GM21423 (cell line): ENCODE data around the gene ATL1.
A peak's percentile ranks its signal among the peaks of the same experiment; 100 is the strongest.

Experiments
- ATAC-seq: cut with Tn5 transposase; IDR thresholded peaks from one replicate; pipeline ENCODE4 v1.9.1; 2021; ENCODE audit warnings: mild to moderate bottlenecking, moderate library complexity; ENCODE audit not compliant: unreplicated experiment

Gene ATL1

GRCh38 chr14:50559990-50560930 lies at the start of gene ATL1:
Gene ATL1 (plus strand): TSS chr14:50560145. CDS start chr14:50560266, 121 bp downstream.
- no peak for ATAC-seq

- no peak for ATAC-seq
These were observed 49.8 kb upstream of the ATL1 start for GRCh38 chr14:50510157-50510556.

- ATAC-seq, result no peak
These were observed 47.5 kb upstream of the ATL1 start for GRCh38 chr14:50512463-50512862.

DNA sequence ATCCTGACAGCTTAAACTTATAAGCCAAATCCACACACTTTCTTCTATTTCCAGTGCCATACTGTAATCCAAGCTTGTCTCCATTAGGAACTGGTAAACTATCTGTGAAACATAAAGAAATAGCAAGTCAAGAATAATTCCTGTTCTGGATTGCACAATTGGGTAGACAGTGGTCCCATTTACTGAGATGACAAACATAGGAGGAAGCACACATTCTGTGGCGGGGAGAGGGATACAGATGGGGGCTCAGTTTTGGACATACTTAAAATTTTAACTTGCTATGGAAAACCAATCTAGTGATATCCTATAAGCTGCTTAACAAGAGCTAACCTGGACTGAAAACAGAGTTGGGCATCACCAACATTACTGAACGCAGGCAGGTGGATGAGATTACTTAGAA lies 43.9 kb upstream of the ATL1 start:
- ATAC-seq, result no peak

GRCh38 chr14:50520947-50521815 lies 38.8 kb upstream of the ATL1 start:
- peak; percentile 60 for ATAC-seq

DNA sequence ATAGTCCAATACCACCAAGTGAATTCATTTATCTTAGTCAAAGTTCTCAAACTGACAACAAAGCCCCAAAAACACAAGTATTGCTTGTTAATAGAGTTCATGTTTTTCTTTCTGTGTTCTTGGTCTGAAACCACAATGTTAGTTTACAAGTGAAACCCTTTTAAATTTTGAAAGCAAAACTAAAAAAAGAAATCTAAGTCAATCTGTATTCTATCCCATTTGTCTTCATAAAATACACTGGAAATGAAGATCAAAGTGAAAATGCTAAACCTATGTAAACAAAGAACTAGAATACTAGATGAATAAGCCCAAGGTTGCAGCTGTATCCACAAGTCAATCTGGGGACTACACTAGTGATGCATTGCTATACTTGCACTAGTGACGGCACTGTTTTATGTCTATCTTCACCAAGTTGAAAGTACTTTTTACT lies 38.0 kb upstream of the ATL1 start:
- ATAC-seq, result peak; percentile 42

DNA sequence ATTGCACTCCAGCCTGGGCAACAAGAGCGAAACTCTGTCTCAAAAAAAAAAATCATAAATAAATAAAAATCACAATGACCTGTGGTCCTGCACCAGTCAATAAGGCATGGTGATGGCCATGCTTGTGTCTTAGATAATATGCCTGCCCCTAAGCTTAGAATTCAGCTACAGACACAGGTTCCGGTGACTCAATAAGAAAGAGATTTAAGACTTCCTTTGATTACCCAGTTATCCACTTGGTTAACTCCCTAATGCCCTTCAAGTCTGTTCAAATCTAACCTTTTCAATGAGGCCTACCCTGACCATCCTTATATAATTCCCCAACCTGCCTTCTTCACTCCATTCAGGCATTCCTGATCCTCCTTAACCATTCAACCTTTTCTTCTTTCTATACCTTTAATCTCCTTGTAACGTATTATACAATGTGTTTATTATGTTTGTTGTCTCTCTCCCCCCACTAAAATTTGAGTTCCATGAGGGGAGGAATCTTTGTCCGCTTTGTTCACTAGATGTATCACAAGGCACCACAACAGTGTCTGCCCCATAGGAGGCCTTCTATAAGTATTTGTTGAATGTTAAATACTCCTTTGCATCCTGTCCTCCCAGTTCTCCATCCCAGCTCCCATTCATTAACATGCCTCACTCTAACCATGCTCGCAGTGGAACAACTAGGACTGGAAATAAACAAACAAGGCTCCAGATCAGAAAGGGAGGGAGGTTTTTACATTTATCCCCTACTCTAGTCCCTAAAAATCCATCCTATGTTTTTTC lies 36.5 kb upstream of the ATL1 start:
- ATAC-seq, result no peak

- ATAC-seq, result no peak
These were observed 35.9 kb upstream of the ATL1 start for GRCh38 chr14:50524060-50524459.

GRCh38 chr14:50524731-50525515 lies 35.0 kb upstream of the ATL1 start:
- no peak for ATAC-seq

DNA sequence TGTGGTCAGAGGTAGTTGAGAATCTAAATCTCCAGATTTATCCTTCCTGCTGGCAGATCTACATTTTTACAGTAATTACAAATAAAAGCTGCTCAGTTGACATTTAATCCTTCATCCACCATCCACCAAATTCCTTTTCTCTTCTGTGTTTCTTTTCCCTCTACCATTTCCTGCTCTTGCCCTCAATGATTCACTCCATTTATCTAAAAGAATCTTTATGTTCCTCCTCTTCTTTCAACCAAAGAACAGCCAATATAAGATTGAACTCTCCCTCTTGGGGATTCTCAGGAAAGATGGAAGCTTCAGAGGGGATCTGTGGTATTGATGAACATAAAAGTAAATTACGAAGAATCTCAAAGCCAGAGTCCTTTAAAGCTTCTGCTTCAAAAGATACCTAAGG lies 31.9 kb upstream of the ATL1 start:
- no peak for ATAC-seq

- no peak for ATAC-seq
These were observed 30.4 kb upstream of the ATL1 start for GRCh38 chr14:50529288-50530179.

GRCh38 chr14:50530358-50530757 lies 29.6 kb upstream of the ATL1 start:
- no peak for ATAC-seq

GRCh38 chr14:50530794-50531365 lies 29.1 kb upstream of the ATL1 start:
- ATAC-seq, result no peak

DNA sequence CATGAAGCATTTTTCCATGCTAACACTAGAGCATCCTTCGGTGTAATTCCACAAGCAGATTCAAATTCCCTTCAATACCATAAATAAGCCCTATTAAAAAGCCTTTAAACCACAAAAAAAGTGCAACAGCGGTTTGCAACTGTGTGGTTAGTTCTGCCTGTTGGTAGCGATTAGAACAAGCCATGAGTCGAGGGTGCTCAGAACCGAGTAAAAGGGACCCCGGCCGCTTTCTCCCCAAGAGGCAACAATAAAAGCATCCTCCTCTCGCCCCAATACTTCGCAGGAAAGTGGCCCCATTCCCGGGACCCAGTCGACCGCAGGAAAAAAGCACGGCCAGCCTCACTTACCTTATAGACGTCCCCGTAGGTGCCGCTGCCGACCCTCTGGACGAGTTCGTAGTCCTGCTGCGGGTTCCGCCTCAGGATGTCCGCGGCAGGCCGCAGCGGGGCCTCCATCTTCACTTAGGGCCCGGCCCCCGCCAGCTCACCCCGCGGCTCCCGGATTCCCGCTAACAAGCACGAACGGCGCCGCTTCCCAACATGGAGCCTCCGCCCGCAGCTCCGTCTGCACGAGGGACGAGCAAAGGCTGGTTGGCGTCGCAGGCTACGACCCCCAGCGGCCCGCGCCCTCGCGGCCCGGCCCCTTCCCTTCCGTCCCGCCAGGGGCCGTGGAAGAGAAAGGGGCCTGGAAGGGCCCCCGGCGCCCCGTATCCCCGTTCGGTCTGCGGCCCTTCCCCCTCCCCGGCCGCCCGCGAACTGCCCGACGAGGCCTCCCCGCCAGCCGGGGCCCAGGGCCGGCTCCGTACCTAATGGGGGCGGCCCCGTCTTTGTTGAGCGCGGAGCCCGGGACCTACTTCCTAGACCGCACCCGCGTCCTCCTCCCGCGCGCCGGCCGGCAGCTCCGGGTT lies 28.1 kb upstream of the ATL1 start:
- peak; percentile 19 for ATAC-seq

- ATAC-seq, result peak; percentile 92
These were observed 27.3 kb upstream of the ATL1 start, which contains the start of gene MAP4K5 for GRCh38 chr14:50532502-50533240. Gene MAP4K5 (minus strand): TSS chr14:50532569. CDS start chr14:50532049, 520 bp downstream.

DNA sequence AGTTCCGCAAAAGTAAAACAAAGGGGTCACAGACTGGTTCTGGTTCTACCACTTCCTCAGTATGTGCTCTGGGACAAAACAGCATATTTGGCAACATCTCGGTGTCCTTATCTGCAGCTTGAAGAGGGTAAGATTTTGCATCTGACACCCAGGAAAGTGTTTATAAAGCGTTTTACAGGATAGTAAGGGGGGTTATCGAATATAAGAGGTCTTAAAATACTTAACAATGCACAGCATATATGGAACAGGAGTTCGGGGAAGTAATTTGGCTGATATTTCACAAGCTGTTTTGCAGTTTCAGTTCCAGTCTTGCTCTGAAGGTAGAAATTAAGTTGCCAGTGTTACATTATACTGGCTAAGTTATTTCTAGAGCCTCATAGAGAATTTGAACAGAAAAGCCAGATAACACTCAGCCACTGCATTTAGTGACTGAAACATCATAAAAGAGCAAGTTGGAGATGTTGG lies 26.7 kb upstream of the ATL1 start:
- ATAC-seq, result peak; percentile 15

DNA sequence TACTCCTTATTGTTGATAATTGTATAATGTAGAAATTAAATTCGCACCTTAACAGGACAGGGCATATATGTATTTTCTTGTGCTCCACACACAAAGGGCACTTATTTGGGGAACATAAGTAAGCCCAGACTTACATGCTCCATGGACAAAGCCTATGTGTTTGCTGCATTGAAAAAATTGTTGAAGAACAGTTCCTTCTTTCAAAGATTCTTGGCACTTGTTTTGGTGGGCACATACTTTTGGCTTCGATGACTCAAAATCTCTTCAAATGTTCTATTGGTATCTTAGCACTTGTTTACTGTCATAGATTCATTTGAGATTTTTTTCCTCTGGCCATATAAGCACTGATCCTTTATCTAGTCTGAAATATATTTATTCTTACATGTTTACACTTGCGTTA lies 26.1 kb upstream of the ATL1 start:
- no peak for ATAC-seq
